SK-N-SH (cell line): Measurements from ENCODE around the gene RBP2.

Source experiments
- ELF1 ChIP-seq: IDR thresholded peaks from 2 replicates; pipeline ENCODE4 v1.4.0; 2012
- EP300 ChIP-seq, 2 experiments: IDR thresholded peaks; 2 replicates each; pipeline versions ENCODE4 v1.4.0 to v1.6.1; 2012; ENCODE audit warnings: borderline replicate concordance in 1 of 2, low read depth in 1 of 2, low read length in 1 of 2
- GABPA ChIP-seq: IDR thresholded peaks from 2 replicates; pipeline ENCODE4 v1.4.0; 2012; ENCODE audit warnings: low read depth, mild to moderate bottlenecking
- MXI1 ChIP-seq: IDR thresholded peaks from 2 replicates; pipeline ENCODE4 v1.6.1; 2012; ENCODE audit warnings: mild to moderate bottlenecking, low read depth, low read length, improper control_type of control experiment
- POLR2AphosphoS5 ChIP-seq: IDR thresholded peaks from 2 replicates; pipeline ENCODE4 v1.6.1; 2012; ENCODE audit warnings: low read depth, low read length
- RCOR1 ChIP-seq: fragments of 150-350 bp; IDR thresholded peaks from 2 replicates; pipeline ENCODE4 v1.6.1; 2017; ENCODE audit warnings: antibody characterized with exemption, low read length
- RXRA ChIP-seq: IDR thresholded peaks from 2 replicates; pipeline ENCODE4 v1.4.0; 2012; ENCODE audit warnings: low read depth, mild to moderate bottlenecking, borderline replicate concordance
- SMC3 ChIP-seq: IDR thresholded peaks from 2 replicates; pipeline ENCODE4 v1.6.1; 2012; ENCODE audit warnings: low read depth, low read length, improper control_type of control experiment
- TAF1 ChIP-seq: IDR thresholded peaks from 2 replicates; pipeline ENCODE4 v1.6.1; 2012; ENCODE audit warnings: low read depth, mild to moderate bottlenecking, low read length, moderate library complexity, borderline replicate concordance
- YY1 ChIP-seq: IDR thresholded peaks from 2 replicates; pipeline ENCODE4 v1.4.0; 2012; ENCODE audit warnings: low read depth, mild to moderate bottlenecking
- TF ChIP-seq, protein P1 (sequence below): fragments of 200-600 bp; sonication (generic); IDR thresholded peaks from 2 replicates; pipeline ENCODE4 v1.6.1; 2017; ENCODE audit warnings: antibody characterized with exemption, mild to moderate bottlenecking, moderate library complexity
- TF ChIP-seq, protein P2 (sequence below): IDR thresholded peaks from 2 replicates; pipeline ENCODE4 v1.4.0; 2012; ENCODE audit warnings: low read depth
- TF ChIP-seq, protein P3 (sequence below): IDR thresholded peaks from 2 replicates; pipeline ENCODE4 v1.4.0; 2012; ENCODE audit warnings: low read depth, borderline replicate concordance
- TF ChIP-seq, protein P4 (sequence below): fragments of 150-350 bp; IDR thresholded peaks from 2 replicates; pipeline ENCODE4 v1.6.1; 2017; ENCODE audit warnings: antibody characterized with exemption, low read length, low read depth, borderline replicate concordance

DNA sequence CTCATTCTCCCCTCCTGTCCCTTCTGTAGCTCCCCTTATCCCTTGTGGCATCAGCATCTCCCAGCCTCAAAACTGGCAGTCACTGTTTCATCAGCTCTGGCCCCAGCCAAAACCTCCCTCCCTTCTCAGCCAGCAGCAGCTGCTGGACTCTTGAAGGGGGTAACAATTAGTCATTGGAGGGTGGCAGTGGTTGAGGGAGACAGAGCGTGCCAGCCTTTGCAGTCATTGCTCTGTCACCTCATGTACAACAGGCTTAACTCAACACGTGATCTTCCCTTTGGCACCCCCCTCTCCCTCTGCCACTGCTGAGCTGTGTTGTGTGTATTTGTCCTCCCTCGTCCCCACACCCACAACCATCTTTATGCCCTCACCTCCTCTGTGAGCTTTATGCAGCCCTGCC is 28.2 kb downstream of the RBP2 start:
- TF ChIP-seq EP300 (IDR thresholded peaks at IDR 0.05; ENCODE audit: borderline replicate concordance in 1 of 2, low read depth in 1 of 2, low read length in 1 of 2) (no peak), POLR2AphosphoS5 (no peak), MXI1 (no peak), TAF1 (no peak), YY1 (no peak), ELF1 (no peak), GABPA (no peak), RCOR1 (no peak), RXRA (no peak), SMC3 (no peak)
- TF ChIP-seq, protein P1, sequence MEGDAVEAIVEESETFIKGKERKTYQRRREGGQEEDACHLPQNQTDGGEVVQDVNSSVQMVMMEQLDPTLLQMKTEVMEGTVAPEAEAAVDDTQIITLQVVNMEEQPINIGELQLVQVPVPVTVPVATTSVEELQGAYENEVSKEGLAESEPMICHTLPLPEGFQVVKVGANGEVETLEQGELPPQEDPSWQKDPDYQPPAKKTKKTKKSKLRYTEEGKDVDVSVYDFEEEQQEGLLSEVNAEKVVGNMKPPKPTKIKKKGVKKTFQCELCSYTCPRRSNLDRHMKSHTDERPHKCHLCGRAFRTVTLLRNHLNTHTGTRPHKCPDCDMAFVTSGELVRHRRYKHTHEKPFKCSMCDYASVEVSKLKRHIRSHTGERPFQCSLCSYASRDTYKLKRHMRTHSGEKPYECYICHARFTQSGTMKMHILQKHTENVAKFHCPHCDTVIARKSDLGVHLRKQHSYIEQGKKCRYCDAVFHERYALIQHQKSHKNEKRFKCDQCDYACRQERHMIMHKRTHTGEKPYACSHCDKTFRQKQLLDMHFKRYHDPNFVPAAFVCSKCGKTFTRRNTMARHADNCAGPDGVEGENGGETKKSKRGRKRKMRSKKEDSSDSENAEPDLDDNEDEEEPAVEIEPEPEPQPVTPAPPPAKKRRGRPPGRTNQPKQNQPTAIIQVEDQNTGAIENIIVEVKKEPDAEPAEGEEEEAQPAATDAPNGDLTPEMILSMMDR: no peak
- TF ChIP-seq, protein P2, sequence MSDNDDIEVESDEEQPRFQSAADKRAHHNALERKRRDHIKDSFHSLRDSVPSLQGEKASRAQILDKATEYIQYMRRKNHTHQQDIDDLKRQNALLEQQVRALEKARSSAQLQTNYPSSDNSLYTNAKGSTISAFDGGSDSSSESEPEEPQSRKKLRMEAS: no peak
- TF ChIP-seq, protein P3, sequence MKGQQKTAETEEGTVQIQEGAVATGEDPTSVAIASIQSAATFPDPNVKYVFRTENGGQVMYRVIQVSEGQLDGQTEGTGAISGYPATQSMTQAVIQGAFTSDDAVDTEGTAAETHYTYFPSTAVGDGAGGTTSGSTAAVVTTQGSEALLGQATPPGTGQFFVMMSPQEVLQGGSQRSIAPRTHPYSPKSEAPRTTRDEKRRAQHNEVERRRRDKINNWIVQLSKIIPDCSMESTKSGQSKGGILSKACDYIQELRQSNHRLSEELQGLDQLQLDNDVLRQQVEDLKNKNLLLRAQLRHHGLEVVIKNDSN: no peak
- TF ChIP-seq, protein P4, sequence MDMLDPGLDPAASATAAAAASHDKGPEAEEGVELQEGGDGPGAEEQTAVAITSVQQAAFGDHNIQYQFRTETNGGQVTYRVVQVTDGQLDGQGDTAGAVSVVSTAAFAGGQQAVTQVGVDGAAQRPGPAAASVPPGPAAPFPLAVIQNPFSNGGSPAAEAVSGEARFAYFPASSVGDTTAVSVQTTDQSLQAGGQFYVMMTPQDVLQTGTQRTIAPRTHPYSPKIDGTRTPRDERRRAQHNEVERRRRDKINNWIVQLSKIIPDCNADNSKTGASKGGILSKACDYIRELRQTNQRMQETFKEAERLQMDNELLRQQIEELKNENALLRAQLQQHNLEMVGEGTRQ: no peak
